ENCODE measurements around the gene MIA.
"Not testable (repeated sequence)": the region's sequence is repeated elsewhere in the genome, so short reads cannot be mapped to it uniquely, and the experiment has no call there.

The MIA gene

DNA sequence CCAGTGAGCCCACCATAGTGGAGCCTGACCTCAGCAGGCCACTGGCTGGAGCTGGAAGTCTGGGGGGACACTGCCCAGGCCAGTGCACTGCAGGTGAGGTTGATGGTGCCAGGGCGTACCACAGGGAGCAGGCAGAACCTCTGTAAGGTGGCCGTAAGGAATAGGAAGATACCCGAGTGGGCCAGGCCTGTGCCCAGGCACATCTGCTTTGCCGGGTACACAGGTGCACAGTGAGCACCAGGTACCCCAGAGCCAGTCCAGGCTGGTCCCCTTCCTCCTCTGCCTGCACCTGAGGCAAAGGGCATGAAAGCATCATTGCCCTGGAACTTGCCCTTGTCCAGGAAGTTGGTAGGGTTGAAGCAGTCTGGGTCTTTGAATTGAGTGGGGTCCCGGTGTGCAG, 33.2 kb downstream of the MIA start:
- H3K4me3 ChIP-seq (replicated peaks; ENCODE audit: low read depth, low read length): no peak overlapping the region
- TF ChIP-seq, protein P1, sequence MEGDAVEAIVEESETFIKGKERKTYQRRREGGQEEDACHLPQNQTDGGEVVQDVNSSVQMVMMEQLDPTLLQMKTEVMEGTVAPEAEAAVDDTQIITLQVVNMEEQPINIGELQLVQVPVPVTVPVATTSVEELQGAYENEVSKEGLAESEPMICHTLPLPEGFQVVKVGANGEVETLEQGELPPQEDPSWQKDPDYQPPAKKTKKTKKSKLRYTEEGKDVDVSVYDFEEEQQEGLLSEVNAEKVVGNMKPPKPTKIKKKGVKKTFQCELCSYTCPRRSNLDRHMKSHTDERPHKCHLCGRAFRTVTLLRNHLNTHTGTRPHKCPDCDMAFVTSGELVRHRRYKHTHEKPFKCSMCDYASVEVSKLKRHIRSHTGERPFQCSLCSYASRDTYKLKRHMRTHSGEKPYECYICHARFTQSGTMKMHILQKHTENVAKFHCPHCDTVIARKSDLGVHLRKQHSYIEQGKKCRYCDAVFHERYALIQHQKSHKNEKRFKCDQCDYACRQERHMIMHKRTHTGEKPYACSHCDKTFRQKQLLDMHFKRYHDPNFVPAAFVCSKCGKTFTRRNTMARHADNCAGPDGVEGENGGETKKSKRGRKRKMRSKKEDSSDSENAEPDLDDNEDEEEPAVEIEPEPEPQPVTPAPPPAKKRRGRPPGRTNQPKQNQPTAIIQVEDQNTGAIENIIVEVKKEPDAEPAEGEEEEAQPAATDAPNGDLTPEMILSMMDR (IDR thresholded peaks at IDR 0.05; ENCODE audit: low read depth, low read length, missing control alignments): no peak
- DNase-seq (ENCODE audit: extremely low read depth, low read depth): no peak

DNA sequence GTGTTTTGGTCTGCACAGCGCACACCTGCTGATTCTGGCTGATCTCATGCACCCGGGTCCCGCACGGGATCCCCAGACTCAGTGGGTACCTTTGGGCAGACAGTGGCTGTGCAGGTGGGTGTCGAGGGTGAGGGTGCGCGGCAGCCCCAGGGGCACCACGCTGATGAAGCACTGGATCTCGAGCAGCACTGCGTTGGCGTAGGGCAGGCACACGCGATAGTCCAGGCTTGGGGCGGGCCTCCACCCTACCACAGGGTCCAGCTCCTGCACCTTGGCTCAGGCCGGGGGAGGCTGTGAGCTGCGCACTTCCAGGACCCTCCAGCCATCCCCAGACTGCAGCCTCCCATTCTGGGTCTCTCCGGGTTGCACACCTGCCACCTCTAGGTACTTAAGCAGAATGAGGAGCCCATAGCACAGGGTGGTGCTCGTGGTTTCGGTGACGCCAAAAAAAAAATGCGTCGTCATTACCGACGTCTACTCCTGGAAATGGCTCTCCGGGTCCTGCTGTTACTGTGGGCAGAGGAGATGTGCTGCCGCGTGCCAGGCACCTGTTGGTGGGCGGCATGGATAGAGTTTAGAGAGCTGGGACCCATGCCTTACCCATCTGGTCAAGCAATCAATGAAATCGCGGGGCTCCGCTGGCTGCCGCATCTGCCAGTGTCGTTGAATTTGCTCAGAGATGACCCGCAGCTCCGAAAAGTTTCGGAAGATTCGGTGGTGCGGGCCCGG, 34.2 kb downstream of the MIA start:
- TF ChIP-seq, protein P1 (IDR thresholded peaks at IDR 0.05; ENCODE audit: low read depth, low read length, missing control alignments): no peak
- DNase-seq (ENCODE audit: extremely low read depth, low read depth): no peak
- H3K4me3 ChIP-seq (replicated peaks; ENCODE audit: low read depth, low read length): no peak overlapping the region

DNA sequence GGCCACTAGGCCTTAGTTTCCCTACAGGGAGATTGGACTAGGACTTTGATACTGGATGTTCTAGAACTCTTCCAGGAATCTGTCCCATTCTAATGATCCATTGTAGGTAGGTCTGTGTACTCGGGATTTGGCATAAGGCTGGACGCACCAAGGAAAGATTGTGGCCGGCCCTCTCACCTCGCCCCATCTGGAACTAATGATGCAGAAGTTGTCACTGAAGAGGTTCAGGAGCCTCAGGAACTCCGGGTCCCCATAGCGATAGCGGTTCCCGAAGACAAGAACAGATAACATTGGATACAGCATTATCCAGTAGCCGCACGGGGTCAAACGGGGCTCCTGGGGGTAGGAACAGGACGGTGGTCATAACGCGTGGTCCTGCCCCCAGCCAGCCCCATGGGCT, 34.8 kb downstream of the MIA start:
- TF ChIP-seq, protein P1 (IDR thresholded peaks at IDR 0.05; ENCODE audit: low read depth, low read length, missing control alignments): no peak
- DNase-seq (ENCODE audit: extremely low read depth, low read depth): no peak
- H3K4me3 ChIP-seq (replicated peaks; ENCODE audit: low read depth, low read length): peak overlapping the region; percentile 28

DNA sequence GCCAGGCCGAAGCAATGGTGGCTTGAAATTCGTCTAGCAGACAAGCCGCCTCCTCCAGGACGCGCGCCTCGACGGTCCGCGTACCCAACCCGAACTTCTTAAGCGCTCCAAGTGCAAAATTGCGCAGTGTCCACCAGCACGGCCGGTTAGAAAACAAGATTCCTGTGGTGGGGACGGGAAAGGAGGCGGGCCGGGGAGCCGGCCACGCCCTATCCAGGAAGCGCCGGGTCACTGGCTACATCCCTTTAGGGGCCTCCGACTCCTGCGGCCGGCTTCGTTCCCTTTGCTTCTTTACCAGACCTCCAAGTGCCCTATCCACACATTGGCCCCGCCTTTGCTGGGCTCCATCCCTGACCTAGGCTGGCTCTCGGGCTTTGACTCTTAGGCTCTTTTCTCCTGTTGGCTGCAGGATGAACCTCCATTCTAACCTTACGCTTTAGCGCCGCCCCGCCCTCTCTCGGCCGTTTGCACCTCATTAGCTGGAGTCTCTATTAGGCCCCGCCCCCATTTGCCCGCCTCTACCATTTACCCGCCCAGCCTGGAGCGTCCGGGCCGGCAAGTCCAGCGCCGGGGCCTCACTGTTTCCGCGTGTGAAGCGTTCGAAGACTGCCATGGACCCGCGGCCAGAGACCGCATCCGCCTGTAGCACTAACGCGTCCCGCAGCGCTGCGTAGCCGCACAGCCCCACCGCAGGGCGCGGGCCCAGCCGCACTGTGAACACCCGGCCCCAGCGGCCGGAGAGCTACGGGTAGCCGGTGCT, 35.5 kb downstream of the MIA start:
- peak; percentile 38 for DNase-seq (ENCODE audit: extremely low read depth, low read depth)
- H3K4me3 ChIP-seq (replicated peaks; ENCODE audit: low read depth, low read length): peak overlapping the region; percentile 28

GRCh38 chr19:40811478-40812341, 36.4 kb downstream of the MIA start:
- TF ChIP-seq, protein P1 (IDR thresholded peaks at IDR 0.05; ENCODE audit: low read depth, low read length, missing control alignments): no peak
- H3K4me3 ChIP-seq (replicated peaks; ENCODE audit: low read depth, low read length): peak overlapping the region; percentile 16
- DNase-seq (ENCODE audit: extremely low read depth, low read depth): no peak

DNA sequence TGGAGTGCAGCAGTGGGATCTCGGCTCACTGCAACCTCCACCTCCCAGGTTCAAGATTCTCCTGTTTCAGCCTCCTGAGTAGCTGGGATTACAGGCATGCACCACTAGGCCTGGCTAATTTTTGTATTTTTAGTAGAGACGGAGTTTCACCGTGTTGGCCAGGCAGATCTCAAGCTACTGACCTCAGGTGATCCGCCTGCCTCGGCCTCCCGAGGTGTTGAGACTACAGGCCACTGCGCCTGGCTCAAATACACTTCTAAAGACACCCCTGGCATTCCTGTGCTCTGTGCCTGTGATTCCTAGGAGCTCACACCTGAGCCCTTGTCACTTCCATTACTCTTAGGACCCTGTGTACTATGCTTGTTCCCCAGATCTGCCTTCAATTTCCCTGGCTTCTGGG, 37.2 kb downstream of the MIA start:
- H3K4me3 ChIP-seq (replicated peaks; ENCODE audit: low read depth, low read length); DNase-seq (ENCODE audit: extremely low read depth, low read depth): not testable (repeated sequence)

DNA sequence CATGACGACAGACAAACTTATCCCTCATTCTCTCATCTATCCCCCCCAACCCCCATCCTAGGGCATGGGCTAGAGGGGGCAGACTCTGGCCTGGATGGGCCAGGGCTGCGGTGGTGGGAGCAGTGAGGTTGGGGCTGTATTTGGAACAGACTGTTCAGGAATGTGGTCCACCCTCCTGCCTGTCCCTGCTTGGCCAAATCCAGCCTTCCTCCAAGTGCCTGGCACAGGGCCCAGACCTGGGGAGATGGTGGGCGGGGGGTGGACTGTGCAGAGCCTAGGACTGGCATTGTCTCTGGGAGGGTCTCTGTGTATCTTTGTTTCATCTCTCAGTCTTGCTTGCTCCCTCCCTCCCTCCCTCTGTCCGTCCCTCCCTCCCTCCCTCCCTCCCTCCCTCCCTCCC, 37.9 kb downstream of the MIA start:
- no peak overlapping the region for H3K4me3 ChIP-seq (replicated peaks; ENCODE audit: low read depth, low read length)
- no peak for DNase-seq (ENCODE audit: extremely low read depth, low read depth)
- TF ChIP-seq, protein P1 (IDR thresholded peaks at IDR 0.05; ENCODE audit: low read depth, low read length, missing control alignments): no peak

Data from HFF-Myc (cell line).